IMR-90 (cell line): ENCODE measurements around the gene TUBG2. TPM values are rescaled to one million over a fixed set of nuclear protein-coding genes. Genes with fewer than 3 reads are reported as not detected.

Experiments used
- ATAC-seq: fragments of 200-7000 bp; cut with Tn5 transposase; 2 replicates; pipeline ENCODE4 v1.9.1; 2020; ENCODE audit warnings: low read depth, mild to moderate bottlenecking, moderate library complexity
- BruUV-seq: library from RNA; stranded (reverse); fragments of 400-500 nt; replicated peaks from 2 replicates; lab custom pipeline; 2021; lab: Mats Ljungman, UMichigan
- CTCF ChIA-PET: fragments of 300-600 bp; formaldehyde crosslinking; extraction: SDS; loops from one replicate; lab custom pipeline; 2021; ENCODE audit warnings: antibody characterized with exemption; lab: Yijun Ruan, JAX
- POLR2A ChIA-PET: fragments of 300-600 bp; sonication (Branson Sonifier 250); formaldehyde crosslinking; loops from one replicate; lab custom pipeline; 2022; ENCODE audit warnings: antibody characterized with exemption; ENCODE audit not compliant: unreplicated experiment; lab: Charles Lee
- DNase-seq: peaks from one replicate; pipeline ENCODE4 v3.0.0; 2013
- H2AFZ ChIP-seq: replicated peaks from 2 replicates; pipeline ENCODE3; 2013; ENCODE audit warnings: low read length, mild to moderate bottlenecking; ENCODE audit not compliant: poor library complexity
- H2AK5ac ChIP-seq: 2 replicates; pipeline ENCODE4 v1.6.1; 2013; ENCODE audit warnings: low read depth, low read length, inconsistent platforms
- H2AK9ac ChIP-seq: replicated peaks from 2 replicates; pipeline ENCODE3; 2013; ENCODE audit warnings: mild to moderate bottlenecking, low read depth, low read length, moderate library complexity; ENCODE audit not compliant: poor library complexity
- H2BK120ac ChIP-seq: 2 replicates; pipeline ENCODE4 v1.6.1; 2013; ENCODE audit warnings: low read depth, low read length, inconsistent platforms
- H2BK15ac ChIP-seq: 3 replicates; pipeline ENCODE4 v1.6.1; 2013; ENCODE audit warnings: low read depth, low read length, inconsistent platforms
- H2BK20ac ChIP-seq: 2 replicates; pipeline ENCODE4 v1.6.1; 2013; ENCODE audit warnings: low read depth, mild to moderate bottlenecking, inconsistent platforms, low read length, moderate library complexity
- H2BK5ac ChIP-seq: 2 replicates; pipeline ENCODE4 v1.6.1; 2013; ENCODE audit warnings: mild to moderate bottlenecking, low read depth, low read length, inconsistent platforms; ENCODE audit not compliant: poor library complexity, severe bottlenecking
- H3K14ac ChIP-seq: replicated peaks from 2 replicates; pipeline ENCODE4 v1.6.1; 2013; ENCODE audit warnings: low read depth, low read length, inconsistent platforms
- H3K18ac ChIP-seq: 2 replicates; pipeline ENCODE4 v1.6.1; 2013; ENCODE audit warnings: low read depth, low read length, control low read depth
- H3K23ac ChIP-seq: 2 replicates; pipeline ENCODE4 v1.6.1; 2013; ENCODE audit warnings: low read depth, low read length, inconsistent platforms
- H3K27ac ChIP-seq: 2 replicates; pipeline ENCODE4 v1.5.1; 2013; ENCODE audit warnings: mild to moderate bottlenecking, control low read depth, low read length; ENCODE audit not compliant: insufficient read depth
- H3K27me3 ChIP-seq: 2 replicates; pipeline ENCODE4 v1.6.1; 2013; ENCODE audit warnings: low read length; ENCODE audit not compliant: control insufficient read depth, insufficient read depth
- H3K36me3 ChIP-seq: 2 replicates; pipeline ENCODE4 v1.6.1; 2013; ENCODE audit warnings: low read length, mixed read lengths; ENCODE audit not compliant: control insufficient read depth, insufficient read depth
- H3K4ac ChIP-seq: 2 replicates; pipeline ENCODE4 v1.6.1; 2013; ENCODE audit warnings: low read depth, low read length, inconsistent platforms
- H3K4me1 ChIP-seq: 2 replicates; pipeline ENCODE4 v1.6.1; 2013; ENCODE audit warnings: low read length, mixed read lengths; ENCODE audit not compliant: control insufficient read depth, insufficient read depth
- H3K4me2 ChIP-seq: 2 replicates; pipeline ENCODE4 v1.6.1; 2013; ENCODE audit warnings: low read depth, mild to moderate bottlenecking, control low read depth, low read length, moderate library complexity
- H3K4me3 ChIP-seq: 2 replicates; pipeline ENCODE4 v1.5.1; 2013; ENCODE audit warnings: low read depth, mild to moderate bottlenecking, control low read depth, low read length, moderate library complexity; ENCODE audit not compliant: insufficient read depth
- H3K56ac ChIP-seq: 2 replicates; pipeline ENCODE4 v1.6.1; 2013; ENCODE audit warnings: low read length, inconsistent platforms; ENCODE audit not compliant: insufficient read depth; ENCODE audit errors: extremely low read depth
- H3K79me1 ChIP-seq, 2 experiments: 2 replicates each; pipeline ENCODE4 v1.6.1; 2013; ENCODE audit warnings: low read length in 2 of 2, inconsistent platforms in 1 of 2, low read depth in 1 of 2
- H3K9ac ChIP-seq: 2 replicates; pipeline ENCODE4 v1.6.1; 2013; ENCODE audit warnings: low read depth, low read length, control low read depth
- H3K9me1 ChIP-seq: 2 replicates; pipeline ENCODE4 v1.6.1; 2013; ENCODE audit warnings: low read length, inconsistent platforms; ENCODE audit not compliant: insufficient read depth
- H3K9me3 ChIP-seq: 2 replicates; pipeline ENCODE4 v1.6.1; 2013; ENCODE audit warnings: low read length; ENCODE audit not compliant: control insufficient read depth, insufficient read depth
- H4K20me1 ChIP-seq: 2 replicates; pipeline ENCODE4 v1.6.1; 2013; ENCODE audit warnings: low read length, inconsistent platforms; ENCODE audit not compliant: insufficient read depth
- H4K5ac ChIP-seq: 2 replicates; pipeline ENCODE4 v1.6.1; 2013; ENCODE audit warnings: mild to moderate bottlenecking, low read depth, low read length, control low read depth
- H4K8ac ChIP-seq, 2 experiments: 2 replicates each; pipeline ENCODE4 v1.6.1; 2013; ENCODE audit warnings: low read depth in 2 of 2, low read length in 2 of 2, control low read depth in 1 of 2, inconsistent platforms in 1 of 2
- H4K91ac ChIP-seq: 2 replicates; pipeline ENCODE4 v1.6.1; 2013; ENCODE audit warnings: low read depth, low read length, inconsistent platforms; ENCODE audit not compliant: insufficient read depth
- MAFK ChIP-seq: IDR thresholded peaks from 2 replicates; pipeline ENCODE4 v1.6.1; 2012; ENCODE audit warnings: low read depth, low read length, improper control_type of control experiment
- MAZ ChIP-seq: IDR thresholded peaks from 2 replicates; pipeline ENCODE4 v1.6.1; 2012; ENCODE audit warnings: low read depth, mild to moderate bottlenecking, low read length, improper control_type of control experiment, moderate library complexity, borderline replicate concordance
- MXI1 ChIP-seq: IDR thresholded peaks from 2 replicates; pipeline ENCODE4 v1.6.1; 2012; ENCODE audit warnings: low read depth, mild to moderate bottlenecking, low read length, moderate library complexity, borderline replicate concordance
- RCOR1 ChIP-seq: IDR thresholded peaks from 2 replicates; pipeline ENCODE4 v1.6.1; 2012; ENCODE audit warnings: mild to moderate bottlenecking, low read length, improper control_type of control experiment; ENCODE audit not compliant: insufficient replicate concordance
- RFX5 ChIP-seq: IDR thresholded peaks from 2 replicates; pipeline ENCODE4 v1.8.0; 2012; ENCODE audit warnings: low read depth, mild to moderate bottlenecking, low read length, moderate library complexity
- WGBS, 2 experiments: methylation state at CpG; one replicate each; pipeline versions ENCODE4 v1.1.5 to v1.1.7; 2013; ENCODE audit warnings: missing lambda C conversion rate in 2 of 2; ENCODE audit not compliant: insufficient read length in 1 of 2; ENCODE audit errors: extremely low coverage in 2 of 2; 5-methylcytosine and 5-hydroxymethylcytosine counted together
- dilution Hi-C: fragments of 300-500 bp; cut with HindIII; formaldehyde crosslinking; loops from one replicate; pipeline ENCODE4 v1.14.3; 2018; ENCODE audit warnings: low sequenced_read_pairs; ENCODE audit not compliant: unreplicated experiment
- in situ Hi-C: fragments of 300-500 bp; cut with MboI; formaldehyde crosslinking; loops from 3 replicates; pipeline ENCODE4 v1.14.3; 2019; ENCODE audit warnings: low sequenced_read_pairs, inconsistent platforms, mixed read lengths
- intact Hi-C: fragments of 100-400 bp; cut with micrococcal nuclease; formaldehyde crosslinking; loops from 2 replicates; pipeline ENCODE4 v1.10.0; 2022
- polyA plus RNA-seq, 3 experiments: library from polyadenylated mRNA; depleted of rRNA; stranded (reverse); fragments of >200 nt; gene quantifications; 2 replicates each; pipeline ENCODE4 v1.2.3, GENCODE V29; 2012; ENCODE audit warnings: low replicate concordance in 1 of 3
- total RNA-seq: library from RNA; depleted of rRNA; stranded (reverse); fragments of >200 nt; gene quantifications from 2 replicates; pipeline ENCODE4 v1.2.3, GENCODE V29; 2012
- TF ChIP-seq, protein P1 (sequence below): fragments of 150-350 bp; IDR thresholded peaks from 2 replicates; pipeline ENCODE4 v1.6.1; 2016; ENCODE audit warnings: low read depth, mild to moderate bottlenecking, low read length, moderate library complexity, borderline replicate concordance

The TUBG2 gene
- total and polyA plus RNA-seq, 2 of the 4 experiments (the other 2 are of a cell fraction) = 3.6 to 24.6 TPM

DNA sequence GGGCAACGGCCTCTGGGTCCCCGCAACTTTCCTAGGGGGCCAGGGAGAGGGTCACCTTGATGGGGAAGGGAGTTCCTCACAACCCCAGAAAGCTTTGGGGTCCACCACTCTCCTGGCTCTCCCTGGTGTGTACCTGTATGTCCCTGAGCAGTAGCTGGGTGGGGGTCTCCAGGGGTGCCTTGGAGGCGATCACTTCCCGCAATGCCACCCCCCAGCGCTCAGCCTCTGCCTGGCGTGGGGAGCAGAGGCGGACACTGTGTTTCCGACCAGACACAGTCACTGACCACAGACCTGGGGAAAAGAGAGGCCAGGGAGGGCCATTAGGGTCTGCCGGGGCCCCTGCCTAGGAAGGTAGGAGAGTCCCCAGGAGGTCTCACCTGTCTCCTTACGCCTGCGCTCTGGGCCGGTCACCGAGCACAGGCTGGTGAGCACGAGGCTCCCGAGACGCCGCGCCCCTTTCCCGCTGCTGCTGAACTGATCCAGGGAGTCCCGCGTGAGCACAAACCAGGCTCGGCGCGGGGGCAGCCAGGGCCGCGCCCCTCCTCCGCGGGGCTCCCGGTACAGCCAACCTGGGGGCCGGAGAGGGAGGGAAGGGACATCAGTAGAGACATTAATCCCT, 14.3 kb downstream of the TUBG2 start:
- no peak overlapping the region for H2BK20ac ChIP-seq
- H3K18ac ChIP-seq = no peak overlapping the region
- H3K4me2 ChIP-seq = peak overlapping the region; percentile 62; the same call in 1 of the 2 replicates
- H3K4me3 ChIP-seq = no peak overlapping the region
- H3K14ac ChIP-seq = no peak overlapping the region
- peak overlapping the region; percentile 29 for H2AFZ ChIP-seq
- H3K27me3 ChIP-seq = no peaks in the 10 kb centered on the region
- H3K23ac ChIP-seq = no peak overlapping the region; the same call in 1 of the 2 replicates
- TF ChIP-seq MAZ (no peak), MXI1 (no peak), RCOR1 (no peak), RFX5 (no peak), MAFK (no peak)
- TF ChIP-seq, protein P1, sequence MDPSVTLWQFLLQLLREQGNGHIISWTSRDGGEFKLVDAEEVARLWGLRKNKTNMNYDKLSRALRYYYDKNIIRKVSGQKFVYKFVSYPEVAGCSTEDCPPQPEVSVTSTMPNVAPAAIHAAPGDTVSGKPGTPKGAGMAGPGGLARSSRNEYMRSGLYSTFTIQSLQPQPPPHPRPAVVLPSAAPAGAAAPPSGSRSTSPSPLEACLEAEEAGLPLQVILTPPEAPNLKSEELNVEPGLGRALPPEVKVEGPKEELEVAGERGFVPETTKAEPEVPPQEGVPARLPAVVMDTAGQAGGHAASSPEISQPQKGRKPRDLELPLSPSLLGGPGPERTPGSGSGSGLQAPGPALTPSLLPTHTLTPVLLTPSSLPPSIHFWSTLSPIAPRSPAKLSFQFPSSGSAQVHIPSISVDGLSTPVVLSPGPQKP = no peak
- peak overlapping the region; percentile 20; the same call in 1 of the 2 replicates for H3K4ac ChIP-seq
- H3K27ac ChIP-seq = no peak overlapping the region
- H3K9ac ChIP-seq = no peak overlapping the region
- H3K9me1 ChIP-seq = peaks cover 3% of the 10 kb centered on the region; the same call in 1 of the 2 replicates
- intact Hi-C loops = no loop called here
- no peak overlapping the region; a peak in 1 of 4 replicates for H4K8ac ChIP-seq
- ChIA-PET CTCF (interaction anchor here (0.9 to 1.1 kb wide), 2 partner anchors 65 to 146 kb away, joined by 3 to 5 read pairs; no protein-coding TSS in a partner anchor), POLR2A (no interaction called here)
- BruUV-seq = no TSS peak
- peaks cover 42% of the 10 kb centered on the region for H3K36me3 ChIP-seq
- no peaks in the 10 kb centered on the region for H3K9me3 ChIP-seq
- H2BK15ac ChIP-seq = no peak overlapping the region
- peaks cover 34% of the 10 kb centered on the region for H4K20me1 ChIP-seq
- WGBS, 2 experiments = 59% methylated on average over 11 of the region's 30 CpGs; no CpG with 5 or more reads in 1 of the 2 experiments
- in situ Hi-C loops = no loop called here
- dilution Hi-C loops = no loop called here
- peaks cover 19% of the 10 kb centered on the region for H3K4me1 ChIP-seq
- peak overlapping the region; percentile 55 for H2AK5ac ChIP-seq
- H4K5ac ChIP-seq = no peak overlapping the region
- H2BK120ac ChIP-seq = no peak overlapping the region; the same call in 1 of the 2 replicates
- no peak overlapping the region for H3K56ac ChIP-seq
- ATAC-seq (no peak), DNase-seq (no peak)
- peaks cover 14 to 70% of the 10 kb centered on the region in 2 experiments; a peak in 3 of 4 replicates for H3K79me1 ChIP-seq
- peak overlapping the region; percentile 39 for H2AK9ac ChIP-seq
- peak overlapping the region; percentile 12; the same call in 1 of the 2 replicates for H4K91ac ChIP-seq
- H2BK5ac ChIP-seq = no peak overlapping the region
